Loucy (cell line): ENCODE results near the gene KSR1.
"Not testable (repeated sequence)": the region's sequence is repeated elsewhere in the genome, so short reads cannot be mapped to it uniquely, and the experiment has no call there.

ENCODE experiments used
- H2AFZ ChIP-seq: fragments of 200-600 bp; sonication (generic); 2 replicates; pipeline ENCODE4 v1.6.0; 2016; ENCODE audit warnings: antibody characterized with exemption, mild to moderate bottlenecking, low read length, moderate library complexity
- H3F3A ChIP-seq: fragments of 200-600 bp; 2 replicates; pipeline ENCODE4 v1.6.0; 2016; ENCODE audit warnings: antibody characterized with exemption, low read depth, mild to moderate bottlenecking
- H3K27me3 ChIP-seq: fragments of 200-600 bp; sonication (generic); 2 replicates; pipeline ENCODE4 v1.6.1; 2014; ENCODE audit warnings: low read length, mild to moderate bottlenecking; ENCODE audit not compliant: insufficient read depth, poor library complexity, severe bottlenecking
- H3K36me3 ChIP-seq: fragments of 200-600 bp; sonication (generic); 2 replicates; pipeline ENCODE4 v1.6.1; 2016; ENCODE audit warnings: low read length; ENCODE audit not compliant: insufficient read depth
- H3K4me1 ChIP-seq: fragments of 200-600 bp; sonication (generic); 2 replicates; pipeline ENCODE4 v1.5.1; 2014; ENCODE audit warnings: low read length, mild to moderate bottlenecking; ENCODE audit not compliant: insufficient read depth, poor library complexity, severe bottlenecking
- H3K4me2 ChIP-seq: fragments of 200-600 bp; sonication (generic); 2 replicates; pipeline ENCODE4 v1.6.0; 2014; ENCODE audit warnings: antibody characterized with exemption, low read length, low read depth, mild to moderate bottlenecking; ENCODE audit not compliant: poor library complexity, severe bottlenecking
- H3K4me3 ChIP-seq: fragments of 200-600 bp; sonication (generic); 2 replicates; pipeline ENCODE4 v1.5.1; 2014; ENCODE audit warnings: low read length, mild to moderate bottlenecking, mixed read lengths; ENCODE audit not compliant: poor library complexity, severe bottlenecking
- H3K79me2 ChIP-seq: fragments of 200-600 bp; sonication (generic); 2 replicates; pipeline ENCODE4 v1.6.1; 2014; ENCODE audit warnings: low read length; ENCODE audit not compliant: insufficient read depth
- H3K9ac ChIP-seq: fragments of 200-600 bp; sonication (generic); 2 replicates; pipeline ENCODE4 v1.6.0; 2014; ENCODE audit warnings: mild to moderate bottlenecking, low read depth, low read length, moderate library complexity; ENCODE audit not compliant: poor library complexity, severe bottlenecking
- H3K9me2 ChIP-seq: fragments of 200-600 bp; sonication (generic); replicated peaks from 2 replicates; pipeline ENCODE4 v1.6.1; 2016; ENCODE audit warnings: low read depth, low read length, mixed read lengths
- H3K9me3 ChIP-seq: fragments of 200-600 bp; sonication (generic); 2 replicates; pipeline ENCODE4 v1.6.1; 2014; ENCODE audit warnings: mild to moderate bottlenecking, antibody characterized with exemption, low read length, low read depth; ENCODE audit not compliant: insufficient read depth
- H4K20me1 ChIP-seq: fragments of 200-600 bp; sonication (generic); 2 replicates; pipeline ENCODE4 v1.6.0; 2014; ENCODE audit warnings: antibody characterized with exemption, low read length, mild to moderate bottlenecking; ENCODE audit not compliant: insufficient read depth, poor library complexity, severe bottlenecking
- CTCF ChIP-seq: fragments of 200-600 bp; sonication (generic); conservative IDR thresholded peaks from 2 replicates; pipeline ENCODE4 v1.5.1; 2014; ENCODE audit warnings: mild to moderate bottlenecking, antibody characterized with exemption, low read length
- EZH2phosphoT487 ChIP-seq: fragments of 200-600 bp; IDR thresholded peaks from 2 replicates; pipeline ENCODE4 v1.6.1; 2018; ENCODE audit warnings: antibody characterized with exemption, mild to moderate bottlenecking, moderate library complexity, borderline replicate concordance

Gene KSR1

GRCh38 chr17:27430383-27430840 lies 25.8 kb upstream of the KSR1 start:
- H3K9me2 ChIP-seq, result no peaks in the 10 kb centered on the region
- no peaks in the 10 kb centered on the region for H3K36me3 ChIP-seq
- H3K4me1 ChIP-seq, result no peaks in the 10 kb centered on the region
- H3K4me2 ChIP-seq, result no peak overlapping the region
- TF ChIP-seq EZH2phosphoT487, result no peak
- TF ChIP-seq CTCF, result no peak
- H3K9me3 ChIP-seq, result no peaks in the 10 kb centered on the region
- no peaks in the 10 kb centered on the region for H3K27me3 ChIP-seq
- H3K9ac ChIP-seq, result no peak overlapping the region
- no peak overlapping the region for H3K4me3 ChIP-seq
- no peaks in the 10 kb centered on the region for H3F3A ChIP-seq
- H2AFZ ChIP-seq, result no peak overlapping the region
- no peaks in the 10 kb centered on the region for H3K79me2 ChIP-seq
- H4K20me1 ChIP-seq, result no peaks in the 10 kb centered on the region

- no peaks in the 10 kb centered on the region for H3K4me1 ChIP-seq
- H3K9me3 ChIP-seq, result no peaks in the 10 kb centered on the region
- peak; percentile 64 for TF ChIP-seq CTCF
- TF ChIP-seq EZH2phosphoT487, result no peak
- no peak overlapping the region for H3K9ac ChIP-seq
- no peak overlapping the region for H2AFZ ChIP-seq
- no peaks in the 10 kb centered on the region for H4K20me1 ChIP-seq
- no peak overlapping the region for H3K4me3 ChIP-seq
- H3K79me2 ChIP-seq, result no peaks in the 10 kb centered on the region
- no peaks in the 10 kb centered on the region for H3K27me3 ChIP-seq
- H3K36me3 ChIP-seq, result no peaks in the 10 kb centered on the region
- no peak overlapping the region for H3K4me2 ChIP-seq
- H3K9me2 ChIP-seq, result no peaks in the 10 kb centered on the region
- no peaks in the 10 kb centered on the region for H3F3A ChIP-seq
Measured at GRCh38 chr17:27430882-27431491, 25.3 kb upstream of the KSR1 start.

DNA sequence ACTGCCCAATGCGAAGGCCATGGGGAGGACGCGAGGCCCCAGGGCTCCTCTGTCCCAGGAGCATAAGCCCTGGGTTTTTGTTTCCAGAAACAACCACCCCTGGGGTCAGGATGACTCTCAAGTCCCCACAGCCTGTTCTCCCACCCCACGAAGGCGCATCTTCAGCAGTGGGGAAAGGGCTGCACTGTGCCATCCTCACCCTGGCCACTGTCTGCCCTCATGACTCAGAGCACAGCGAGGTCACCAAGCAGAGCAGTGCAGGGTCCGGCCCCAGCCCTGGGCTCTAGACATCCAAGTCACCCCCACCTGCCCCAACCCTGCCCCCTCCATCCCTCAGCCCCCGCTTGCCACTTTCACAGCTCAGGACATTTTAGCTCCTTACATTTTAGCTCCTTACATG lies 22.7 kb upstream of the KSR1 start:
- Histone ChIP-seq H3K4me1 (no peaks in the 10 kb centered on the region), H3K9ac (no peak overlapping the region), H4K20me1 (no peaks in the 10 kb centered on the region), H3F3A (no peaks in the 10 kb centered on the region), H3K36me3 (no peaks in the 10 kb centered on the region), H3K9me3 (no peaks in the 10 kb centered on the region), H3K4me2 (no peak overlapping the region), H3K79me2 (no peaks in the 10 kb centered on the region), H3K9me2 (no peaks in the 10 kb centered on the region), H3K4me3 (no peak overlapping the region), H2AFZ (no peak overlapping the region), H3K27me3 (no peaks in the 10 kb centered on the region)
- TF ChIP-seq CTCF, result no peak
- no peak for TF ChIP-seq EZH2phosphoT487

DNA sequence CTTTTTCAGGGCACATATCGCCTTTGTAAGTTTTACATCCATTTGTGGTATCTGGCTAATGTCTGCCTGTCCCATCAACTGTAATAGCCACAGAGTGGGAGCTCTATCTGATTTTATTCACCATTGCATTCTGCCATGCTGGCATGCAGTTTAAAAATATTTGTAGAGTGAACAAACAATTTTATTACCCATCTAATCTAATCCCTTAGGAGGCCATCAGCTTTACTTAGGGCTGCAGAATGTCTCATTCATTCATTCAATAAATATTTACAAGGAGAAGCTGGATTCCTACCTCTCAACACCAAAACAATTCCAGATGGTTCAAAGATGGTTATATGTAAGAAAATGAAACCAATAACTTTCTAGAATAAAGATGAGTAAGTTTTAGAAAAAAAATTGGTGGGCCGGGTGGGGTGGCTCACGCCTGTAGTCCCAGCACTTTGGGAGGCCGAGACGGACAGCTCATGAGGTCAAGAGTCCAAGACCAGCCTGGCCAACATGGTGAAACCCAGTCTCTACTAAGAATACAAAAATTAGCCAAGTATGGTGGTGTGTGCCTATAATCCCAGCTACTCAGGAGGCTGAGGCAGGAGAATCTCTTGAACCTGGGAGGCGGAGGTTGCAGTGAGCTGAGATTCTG lies 20.7 kb upstream of the KSR1 start:
- not testable (repeated sequence) for H3K9ac ChIP-seq, H3K27me3 ChIP-seq, H3K9me3 ChIP-seq, H3K79me2 ChIP-seq, H3F3A ChIP-seq, H3K4me1 ChIP-seq, H2AFZ ChIP-seq, H3K4me2 ChIP-seq, H3K4me3 ChIP-seq, H3K9me2 ChIP-seq, H3K36me3 ChIP-seq, H4K20me1 ChIP-seq
